Endothelial cell of umbilical vein (primary cell): ENCODE data around the gene XPA. TPM values are rescaled to one million over a fixed set of nuclear protein-coding genes. Genes with fewer than 3 reads are reported as not detected.

Source experiments
- BruUV-seq: library from RNA; stranded (reverse); fragments of 400-500 nt; replicated peaks from 2 replicates; lab custom pipeline; 2021; lab: Mats Ljungman, UMichigan
- CTCF ChIA-PET: fragments of 300-600, 350-600 bp; sonication (Branson Sonifier 250); formaldehyde crosslinking; loops from one replicate; lab custom pipeline; 2021; ENCODE audit warnings: antibody characterized with exemption, inconsistent platforms; lab: Charles Lee
- POLR2A ChIA-PET: fragments of 300-600, 350-600 bp; sonication (Branson Sonifier 250); formaldehyde crosslinking; loops from one replicate; lab custom pipeline; 2021; ENCODE audit warnings: antibody characterized with exemption, inconsistent platforms; lab: Charles Lee
- DNase-seq: peaks from one replicate; pipeline ENCODE4 v3.0.0-alpha.2; 2011; ENCODE audit warnings: low read depth, low spot score
- FAIRE-seq: peaks from 2 replicates; lab custom pipeline; 2011; peaks lifted over from hg19 to GRCh38; lab: Jason Lieb, UNC
- H2AFZ ChIP-seq: 2 replicates; pipeline ENCODE4 v1.6.0; 2012; ENCODE audit warnings: low read depth, low read length, control low read depth, inconsistent platforms
- H3K27ac ChIP-seq: 2 replicates; pipeline ENCODE4 v1.5.1; 2011; ENCODE audit warnings: low read depth, mild to moderate bottlenecking, control low read depth, low read length, moderate library complexity; ENCODE audit not compliant: insufficient read depth
- H3K27me3 ChIP-seq, 2 experiments: 2 replicates each; pipeline versions ENCODE4 v1.6.0 to v1.6.1; 2011; ENCODE audit warnings: low read length in 2 of 2, mixed read lengths in 1 of 2; ENCODE audit not compliant: control insufficient read depth in 2 of 2, insufficient read depth in 2 of 2
- H3K36me3 ChIP-seq, 2 experiments: 2 replicates in 1 of 2; 3 replicates in 1 of 2; pipeline ENCODE4 v1.5.1; 2011; ENCODE audit warnings: low read length in 2 of 2, mild to moderate bottlenecking in 1 of 2, moderate library complexity in 1 of 2; ENCODE audit not compliant: control insufficient read depth in 2 of 2, insufficient read depth in 2 of 2; ENCODE audit errors: extremely low read depth in 1 of 2
- H3K4me1 ChIP-seq: 3 replicates; pipeline ENCODE4 v1.5.1; 2011; ENCODE audit warnings: mild to moderate bottlenecking, low read length; ENCODE audit not compliant: control insufficient read depth, insufficient read depth; ENCODE audit errors: extremely low read depth
- H3K4me2 ChIP-seq: 2 replicates; pipeline ENCODE4 v1.6.1; 2011; ENCODE audit warnings: low read length, control low read depth, mixed read lengths; ENCODE audit not compliant: insufficient read depth
- H3K4me3 ChIP-seq, 3 experiments: fragments of 200-600 bp in 1 of 3; sonication (generic), shearing (Covaris generic) in 1 of 3; replicated peaks in 1 of 3; 2 replicates each; pipeline ENCODE4 v1.5.1; 2011 to 2016; ENCODE audit warnings: control low read depth in 3 of 3, low read length in 3 of 3, mild to moderate bottlenecking in 2 of 3, inconsistent platforms in 1 of 3, low read depth in 1 of 3, moderate library complexity in 1 of 3; ENCODE audit not compliant: insufficient read depth in 1 of 3
- H3K79me2 ChIP-seq: 2 replicates; pipeline ENCODE4 v1.6.0; 2012; ENCODE audit warnings: low read length, inconsistent platforms; ENCODE audit not compliant: control insufficient read depth, insufficient read depth
- H3K9ac ChIP-seq: replicated peaks from 2 replicates; pipeline ENCODE3; 2011; ENCODE audit warnings: low read length, control low read depth; ENCODE audit not compliant: insufficient read depth; ENCODE audit errors: extremely low read depth
- H3K9me1 ChIP-seq: replicated peaks from 3 replicates; pipeline ENCODE4 v1.6.0; 2011; ENCODE audit warnings: mild to moderate bottlenecking, low read length; ENCODE audit not compliant: control insufficient read depth, insufficient read depth; ENCODE audit errors: extremely low read depth
- H3K9me3 ChIP-seq: replicated peaks from 2 replicates; pipeline ENCODE4 v1.5.1; 2012; ENCODE audit warnings: low read length, inconsistent platforms; ENCODE audit not compliant: control insufficient read depth, insufficient read depth
- H4K20me1 ChIP-seq: replicated peaks from 2 replicates; pipeline ENCODE3; 2011; ENCODE audit warnings: mild to moderate bottlenecking, low read length; ENCODE audit not compliant: control insufficient read depth, insufficient read depth; ENCODE audit errors: extremely low read depth
- CTCF ChIP-seq, 2 donors: IDR thresholded peaks; 1 replicate in 1 of 2; 2 replicates in 1 of 2; pipeline ENCODE4 v1.5.1; 2011; ENCODE audit warnings: low read length in 2 of 2, mild to moderate bottlenecking in 2 of 2, moderate library complexity in 2 of 2, control low read depth in 1 of 2, inconsistent platforms in 1 of 2, low read depth in 1 of 2; ENCODE audit not compliant: insufficient read depth in 1 of 2; ENCODE audit errors: extremely low read depth in 1 of 2
- EZH2 ChIP-seq: IDR thresholded peaks from 2 replicates; pipeline ENCODE4 v1.6.1; 2012; ENCODE audit warnings: borderline replicate concordance, low read depth, mild to moderate bottlenecking, moderate library complexity, low read length, inconsistent platforms; ENCODE audit not compliant: severe bottlenecking
- FOS ChIP-seq: IDR thresholded peaks from 2 replicates; pipeline ENCODE4 v1.6.1; 2011; ENCODE audit warnings: mild to moderate bottlenecking, low read length, moderate library complexity, borderline replicate concordance; ENCODE audit not compliant: insufficient read depth
- GATA2 ChIP-seq: IDR thresholded peaks from 2 replicates; pipeline ENCODE4 v1.7.0; 2011; ENCODE audit warnings: low read depth, mild to moderate bottlenecking, moderate library complexity, mixed read lengths, low read length; ENCODE audit not compliant: insufficient read length, insufficient read depth
- JUN ChIP-seq: IDR thresholded peaks from 2 replicates; pipeline ENCODE4 v1.6.1; 2011; ENCODE audit warnings: borderline replicate concordance, low read depth; ENCODE audit not compliant: insufficient read length, insufficient read depth
- MAX ChIP-seq: IDR thresholded peaks from 2 replicates; pipeline ENCODE4 v1.6.1; 2011; ENCODE audit not compliant: insufficient read depth, insufficient read length
- MYC ChIP-seq: IDR thresholded peaks from one replicate; pipeline ENCODE4 v1.6.1; 2011; ENCODE audit warnings: mild to moderate bottlenecking, low read depth, low read length
- POLR2A ChIP-seq: IDR thresholded peaks from 2 replicates; pipeline ENCODE4 v1.6.1; 2012; ENCODE audit warnings: low read depth, mild to moderate bottlenecking, control low read depth, low read length
- POLR2AphosphoS5 ChIP-seq: IDR thresholded peaks from 2 replicates; pipeline ENCODE4 v1.6.1; 2012; ENCODE audit warnings: low read depth, mild to moderate bottlenecking, control low read depth, low read length, moderate library complexity; ENCODE audit not compliant: insufficient read depth
- dilution Hi-C: fragments of 300-500 bp; cut with MboI; formaldehyde crosslinking; loops from one replicate; pipeline ENCODE4 v1.15.0; 2019; ENCODE audit warnings: low sequenced_read_pairs; ENCODE audit not compliant: extremely low pct_ligation_motif_present
- intact Hi-C: fragments of 100-400 bp; cut with micrococcal nuclease; formaldehyde crosslinking; loops from one replicate; pipeline ENCODE4 v1.10.0; 2022
- polyA plus RNA-seq, 4 experiments: library from polyadenylated mRNA; depleted of rRNA in 3 of 4; stranded (reverse) in 3 of 4; unstranded in 1 of 4; fragments of >200 nt; gene quantifications; 2 replicates each; pipeline versions ENCODE4 v1.2.1 to v1.2.3, GENCODE V29; 2011 to 2012; ENCODE audit warnings: missing spikeins in 1 of 4
- total RNA-seq: library from RNA; stranded (reverse); gene quantifications from 2 replicates; pipeline ENCODE4 v1.2.3, GENCODE V29; 2021

XPA gene
- total and polyA plus RNA-seq, 2 donors (not counting 3 experiments of a cell fraction or from before 2014, with no cell fraction given) = 3.6 to 21.1 TPM

- peaks cover 31 to 61% of the 10 kb centered on the region in 2 experiments for H3K36me3 ChIP-seq
- CTCF ChIA-PET = interaction anchor here (1.2 kb wide), 1 partner anchor 10 kb away, joined by 3 read pairs; no protein-coding TSS in a partner anchor
- no peak overlapping the region for H3K4me3 ChIP-seq
- H3K9ac ChIP-seq = no peak overlapping the region
- BruUV-seq = no TSS peak
- DNase-seq = no peak
- FAIRE-seq = no peak
- intact Hi-C loops = no loop called here
- no peaks in the 10 kb centered on the region for H3K9me1 ChIP-seq
- no peak overlapping the region for H3K4me2 ChIP-seq
- H3K27ac ChIP-seq = no peak overlapping the region
- H4K20me1 ChIP-seq = peaks cover 3% of the 10 kb centered on the region
- H3K4me1 ChIP-seq = no peaks in the 10 kb centered on the region
- dilution Hi-C loops = no loop called here
- no peak overlapping the region for H2AFZ ChIP-seq
- H3K9me3 ChIP-seq = no peaks in the 10 kb centered on the region
- no peaks in the 10 kb centered on the region for H3K27me3 ChIP-seq
- TF ChIP-seq GATA2 (no peak), POLR2AphosphoS5 (no peak), JUN (no peak), POLR2A (no peak), MYC (no peak), EZH2 (no peak), FOS (no peak), CTCF (IDR thresholded peaks at IDR 0.05; ENCODE audit: extremely low read depth in 1 of 2, insufficient read depth in 1 of 2, low read depth in 1 of 2, low read length in 2 of 2) (no peak), MAX (no peak)
- POLR2A ChIA-PET = no interaction called here
- no peaks in the 10 kb centered on the region for H3K79me2 ChIP-seq
Measured at GRCh38 chr9:97666907-97667686, 30.0 kb downstream of the XPA start.
